Colonic mucosa (tissue), 4 donors: ENCODE measurements around the gene ADAMTS16. TPM values are rescaled to one million over a fixed set of nuclear protein-coding genes. Genes with fewer than 3 reads are reported as not detected.

Experiments
- DNase-seq: peaks from one replicate; pipeline ENCODE4 v3.0.0-alpha.2; 2020
- H3K27ac ChIP-seq: fragments of 200-600 bp; one replicate; pipeline ENCODE4 v1.8.0; 2021
- H3K27me3 ChIP-seq: fragments of 200-600 bp; one replicate; pipeline ENCODE4 v1.8.0; 2021
- H3K36me3 ChIP-seq: fragments of 200-600 bp; one replicate; pipeline ENCODE4 v1.8.0; 2021
- H3K4me1 ChIP-seq: fragments of 200-600 bp; one replicate; pipeline ENCODE4 v1.8.0; 2021; ENCODE audit warnings: mild to moderate bottlenecking
- H3K4me3 ChIP-seq: fragments of 200-600 bp; one replicate; pipeline ENCODE4 v1.8.0; 2021
- H3K9ac ChIP-seq, 2 donors: one replicate each; pipeline ENCODE4 v1.7.0; 2013; ENCODE audit warnings: control low read depth in 2 of 2, low read depth in 2 of 2, low read length in 2 of 2
- H3K9me3 ChIP-seq: fragments of 200-600 bp; one replicate; pipeline ENCODE4 v1.8.0; 2021
- intact Hi-C: fragments of 100-400 bp; cut with DNase I; formaldehyde crosslinking; loops from one replicate; pipeline ENCODE4 v1.14.1; 2022
- total RNA-seq, 2 donors: library from RNA; stranded (reverse); fragmentation: NEBNext Ultra II Directional in 1 of 2; extraction: Animal tissue kit (Norgen Biotek cat#: 25700) in 1 of 2; gene quantifications; one replicate each; pipeline ENCODE4 v1.2.1, GENCODE V29; 2021
- TF ChIP-seq, protein P1 (sequence below): fragments of 200-600 bp; IDR thresholded peaks from one replicate; pipeline ENCODE4 v1.8.0; 2022; ENCODE audit warnings: antibody characterized with exemption, mild to moderate bottlenecking
- donor health status: healthy.
- donor health status: DM: no; HTN: no; CAD: no.
- donor health status: DM: no; HTN: no; CAD: no.

Gene ADAMTS16
- total RNA-seq, 2 donors from 2014 or later: 0.16 TPM; not detected in 1

DNA sequence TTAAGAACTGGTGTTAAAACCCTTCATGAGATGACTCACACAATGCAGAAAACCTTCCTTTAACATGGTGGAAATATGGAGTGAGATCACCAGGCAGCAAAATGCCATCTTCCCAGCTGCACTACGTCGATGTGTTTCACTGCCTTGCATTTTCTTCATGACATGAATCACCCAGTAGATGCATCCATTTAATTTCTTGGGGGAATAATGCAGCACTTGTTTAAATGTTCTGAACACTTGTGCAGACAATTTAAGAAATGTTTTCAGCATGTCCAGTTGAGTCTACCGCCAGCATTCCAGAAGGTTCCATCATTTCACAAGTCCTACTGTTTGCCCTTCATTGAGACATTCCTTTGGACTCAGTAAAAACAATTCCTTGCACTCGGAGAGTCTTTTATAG lies 81.6 kb downstream of the ADAMTS16 start:
- H3K36me3 ChIP-seq: no peaks in the 10 kb centered on the region
- H3K9me3 ChIP-seq: no peaks in the 10 kb centered on the region
- no peak for DNase-seq
- H3K9ac ChIP-seq: no peak overlapping the region
- TF ChIP-seq, protein P1, sequence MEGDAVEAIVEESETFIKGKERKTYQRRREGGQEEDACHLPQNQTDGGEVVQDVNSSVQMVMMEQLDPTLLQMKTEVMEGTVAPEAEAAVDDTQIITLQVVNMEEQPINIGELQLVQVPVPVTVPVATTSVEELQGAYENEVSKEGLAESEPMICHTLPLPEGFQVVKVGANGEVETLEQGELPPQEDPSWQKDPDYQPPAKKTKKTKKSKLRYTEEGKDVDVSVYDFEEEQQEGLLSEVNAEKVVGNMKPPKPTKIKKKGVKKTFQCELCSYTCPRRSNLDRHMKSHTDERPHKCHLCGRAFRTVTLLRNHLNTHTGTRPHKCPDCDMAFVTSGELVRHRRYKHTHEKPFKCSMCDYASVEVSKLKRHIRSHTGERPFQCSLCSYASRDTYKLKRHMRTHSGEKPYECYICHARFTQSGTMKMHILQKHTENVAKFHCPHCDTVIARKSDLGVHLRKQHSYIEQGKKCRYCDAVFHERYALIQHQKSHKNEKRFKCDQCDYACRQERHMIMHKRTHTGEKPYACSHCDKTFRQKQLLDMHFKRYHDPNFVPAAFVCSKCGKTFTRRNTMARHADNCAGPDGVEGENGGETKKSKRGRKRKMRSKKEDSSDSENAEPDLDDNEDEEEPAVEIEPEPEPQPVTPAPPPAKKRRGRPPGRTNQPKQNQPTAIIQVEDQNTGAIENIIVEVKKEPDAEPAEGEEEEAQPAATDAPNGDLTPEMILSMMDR: no peak
- no peak overlapping the region for H3K27ac ChIP-seq
- intact Hi-C loops: no loop called here
- no peaks in the 10 kb centered on the region for H3K27me3 ChIP-seq
- no peak overlapping the region for H3K4me3 ChIP-seq
- H3K4me1 ChIP-seq: no peaks in the 10 kb centered on the region

DNA sequence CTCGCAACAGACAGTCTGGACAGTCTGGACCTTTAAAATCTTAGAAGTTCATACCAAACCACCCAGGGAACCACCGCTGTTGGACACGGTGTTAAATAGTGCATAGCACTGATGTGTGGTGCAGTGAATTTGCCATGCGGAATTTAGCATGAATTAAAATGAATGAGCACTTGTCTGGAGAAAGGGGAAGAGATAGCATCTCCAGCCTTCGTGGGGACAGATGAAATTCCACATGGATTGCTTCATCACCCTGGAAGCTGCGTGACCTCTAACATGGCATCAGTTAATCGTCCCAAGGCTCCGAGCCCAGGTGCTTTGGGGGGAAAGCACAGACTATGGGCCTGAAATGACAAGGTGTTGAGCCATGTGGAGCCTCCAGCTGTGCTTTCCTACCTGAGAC lies 91.4 kb downstream of the ADAMTS16 start:
- DNase-seq: no peak
- intact Hi-C loops: no loop called here
- Histone ChIP-seq H3K9me3 (no peaks in the 10 kb centered on the region), H3K9ac (no peak overlapping the region), H3K4me3 (no peak overlapping the region), H3K27ac (no peak overlapping the region), H3K27me3 (no peaks in the 10 kb centered on the region), H3K36me3 (no peaks in the 10 kb centered on the region), H3K4me1 (no peaks in the 10 kb centered on the region)
- TF ChIP-seq, protein P1: no peak

DNA sequence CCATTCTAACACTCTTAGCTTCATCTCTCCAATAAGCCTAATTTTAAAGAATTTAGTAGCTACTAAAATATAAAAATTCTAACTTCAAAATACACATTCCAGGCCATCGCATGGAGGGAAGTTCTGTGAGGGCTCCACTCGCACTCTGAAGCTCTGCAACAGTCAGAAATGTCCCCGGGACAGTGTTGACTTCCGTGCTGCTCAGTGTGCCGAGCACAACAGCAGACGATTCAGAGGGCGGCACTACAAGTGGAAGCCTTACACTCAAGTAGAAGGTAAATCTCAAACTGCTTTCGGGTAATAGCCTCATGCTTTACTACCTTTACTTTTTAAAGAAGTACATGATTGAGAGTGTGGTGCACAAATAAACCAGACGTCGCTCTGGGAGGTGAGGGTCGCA lies 94.8 kb downstream of the ADAMTS16 start:
- no peaks in the 10 kb centered on the region for H3K4me1 ChIP-seq
- no peak overlapping the region for H3K9ac ChIP-seq
- no peaks in the 10 kb centered on the region for H3K36me3 ChIP-seq
- DNase-seq: no peak
- H3K27ac ChIP-seq: no peak overlapping the region
- TF ChIP-seq, protein P1: no peak
- intact Hi-C loops: no loop called here
- no peaks in the 10 kb centered on the region for H3K9me3 ChIP-seq
- H3K27me3 ChIP-seq: no peaks in the 10 kb centered on the region
- H3K4me3 ChIP-seq: no peak overlapping the region

DNA sequence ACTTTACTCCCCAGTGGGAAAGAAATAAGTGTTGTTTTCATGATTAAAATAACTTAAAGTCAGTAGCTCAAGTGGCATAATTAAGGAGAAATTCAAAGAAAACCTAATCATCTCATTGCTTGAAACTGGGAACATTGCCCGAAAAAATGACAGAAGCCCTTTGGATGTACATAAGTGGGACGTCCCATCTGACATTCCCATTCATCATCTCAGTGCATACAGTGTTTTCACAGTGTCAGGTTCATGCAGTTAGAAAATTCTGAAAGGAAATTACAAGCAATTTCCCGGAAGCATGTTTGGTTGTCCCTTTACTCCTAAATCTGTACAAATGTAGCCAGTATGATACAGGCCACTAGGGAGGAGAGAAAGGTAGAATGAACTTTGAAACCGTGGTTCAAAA lies 95.6 kb downstream of the ADAMTS16 start:
- Histone ChIP-seq H3K9ac (no peak overlapping the region), H3K27me3 (no peaks in the 10 kb centered on the region), H3K4me1 (no peaks in the 10 kb centered on the region), H3K4me3 (no peak overlapping the region), H3K27ac (no peak overlapping the region), H3K9me3 (no peaks in the 10 kb centered on the region), H3K36me3 (no peaks in the 10 kb centered on the region)
- intact Hi-C loops: no loop called here
- TF ChIP-seq, protein P1: no peak
- no peak for DNase-seq

- H3K4me1 ChIP-seq: no peaks in the 10 kb centered on the region
- intact Hi-C loops: no loop called here
- DNase-seq: no peak
- no peaks in the 10 kb centered on the region for H3K36me3 ChIP-seq
- TF ChIP-seq, protein P1: no peak
- no peaks in the 10 kb centered on the region for H3K9me3 ChIP-seq
- H3K9ac ChIP-seq: no peak overlapping the region
- no peaks in the 10 kb centered on the region for H3K27me3 ChIP-seq
- H3K4me3 ChIP-seq: no peak overlapping the region
- H3K27ac ChIP-seq: no peak overlapping the region
These were observed 99.1 kb downstream of the ADAMTS16 start for GRCh38 chr5:5239191-5239590.

GRCh38 chr5:5240234-5240633 lies 100.1 kb downstream of the ADAMTS16 start:
- Histone ChIP-seq H3K4me1 (no peaks in the 10 kb centered on the region), H3K27me3 (no peaks in the 10 kb centered on the region), H3K9ac (no peak overlapping the region), H3K36me3 (no peaks in the 10 kb centered on the region), H3K9me3 (no peaks in the 10 kb centered on the region), H3K4me3 (no peak overlapping the region), H3K27ac (no peak overlapping the region)
- no peak for DNase-seq
- intact Hi-C loops: no loop called here
- TF ChIP-seq, protein P1: no peak
